Measurements from ENCODE around the gene DIO3.
A peak's percentile ranks its signal among the peaks of the same experiment; 100 is the strongest.

DIO3 gene

GRCh38 chr14:101561145-101561896 lies at the start of gene DIO3:
Gene DIO3, plus strand, starts transcription at chr14:101561495.
- no peak for DNase-seq

GRCh38 chr14:101511620-101512375 lies 49.5 kb upstream of the DIO3 start:
- DNase-seq, result no peak

DNA sequence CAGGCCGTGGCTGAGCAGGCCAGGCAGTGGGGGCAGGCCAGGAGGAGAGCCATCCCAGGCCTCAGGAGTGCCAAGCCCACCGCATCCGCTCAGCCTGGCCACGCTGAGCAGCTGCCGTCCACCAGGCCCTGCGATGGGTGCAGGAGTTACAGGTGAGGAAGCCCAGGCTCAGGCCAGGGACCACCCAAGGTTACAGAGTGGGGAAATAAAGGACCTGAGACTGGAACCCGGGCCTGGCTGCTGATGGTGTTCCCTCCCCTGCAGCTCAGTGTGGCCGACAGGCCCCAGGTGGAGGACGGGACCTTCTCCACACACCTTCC lies 49.0 kb upstream of the DIO3 start:
- DNase-seq, result no peak

- DNase-seq, result no peak
Observed at GRCh38 chr14:101514136-101514535, 47.2 kb upstream of the DIO3 start.

DNA sequence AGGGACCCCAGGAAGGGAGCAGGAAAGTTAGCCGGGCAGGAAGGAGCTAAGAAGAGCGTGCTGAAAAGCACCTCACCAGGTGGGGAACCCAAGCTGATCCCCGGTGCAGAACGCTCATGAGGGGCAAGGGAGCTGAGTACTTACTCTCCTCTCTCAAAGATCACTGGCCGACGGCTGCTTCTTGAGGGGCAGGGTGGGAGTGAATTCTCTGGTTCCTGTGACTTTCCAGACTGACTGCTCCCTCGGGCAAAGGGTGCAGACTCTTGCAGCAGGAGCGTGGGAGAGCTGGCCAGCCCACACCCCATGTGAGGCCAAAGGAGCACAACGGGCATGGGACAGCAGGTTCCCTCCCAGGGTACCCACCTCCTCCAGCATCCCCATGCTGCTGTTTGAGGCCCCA lies 44.9 kb upstream of the DIO3 start:
- no peak for DNase-seq

DNA sequence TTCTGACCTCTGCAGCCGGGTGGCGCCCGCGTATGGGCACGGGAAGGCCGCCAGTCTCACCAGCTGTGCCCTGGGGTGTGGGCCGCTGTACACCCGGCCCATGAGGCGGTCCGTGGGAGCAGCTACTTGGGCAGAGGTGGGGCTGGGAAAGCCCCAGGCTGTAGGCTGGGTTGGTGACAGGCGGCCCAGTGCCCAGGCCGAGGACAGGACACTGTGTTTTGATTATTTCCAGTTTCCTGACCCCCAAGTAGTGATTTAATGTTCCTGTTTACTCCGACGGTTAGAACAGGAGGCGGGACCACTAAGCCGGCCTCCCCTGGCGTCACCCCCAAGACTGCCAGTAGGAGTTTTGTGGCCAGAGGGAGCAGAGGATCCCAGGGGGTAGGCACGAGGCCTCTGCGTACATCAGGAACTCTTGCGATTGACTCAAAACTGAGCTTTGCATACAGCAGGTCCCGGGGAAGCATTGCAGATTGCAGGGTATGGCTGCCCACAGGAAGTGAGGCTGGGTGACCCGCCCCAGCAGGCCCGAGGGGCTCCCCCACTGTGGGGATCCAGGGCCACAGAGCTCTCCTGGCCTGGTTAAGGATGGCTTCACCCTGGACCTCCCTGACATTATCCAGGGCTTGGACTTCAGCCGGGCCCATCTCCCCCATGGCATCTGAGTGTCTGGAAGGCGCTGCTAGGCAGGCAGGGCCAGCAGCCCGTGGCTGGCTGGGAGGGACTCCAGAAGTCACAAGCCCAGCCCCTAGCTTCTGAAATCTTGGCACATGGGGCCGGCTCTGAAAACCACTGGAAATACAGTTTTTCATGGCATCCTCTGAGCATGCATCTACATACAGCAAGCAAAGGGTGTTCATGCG lies 42.5 kb upstream of the DIO3 start:
- DNase-seq, result no peak

DNA sequence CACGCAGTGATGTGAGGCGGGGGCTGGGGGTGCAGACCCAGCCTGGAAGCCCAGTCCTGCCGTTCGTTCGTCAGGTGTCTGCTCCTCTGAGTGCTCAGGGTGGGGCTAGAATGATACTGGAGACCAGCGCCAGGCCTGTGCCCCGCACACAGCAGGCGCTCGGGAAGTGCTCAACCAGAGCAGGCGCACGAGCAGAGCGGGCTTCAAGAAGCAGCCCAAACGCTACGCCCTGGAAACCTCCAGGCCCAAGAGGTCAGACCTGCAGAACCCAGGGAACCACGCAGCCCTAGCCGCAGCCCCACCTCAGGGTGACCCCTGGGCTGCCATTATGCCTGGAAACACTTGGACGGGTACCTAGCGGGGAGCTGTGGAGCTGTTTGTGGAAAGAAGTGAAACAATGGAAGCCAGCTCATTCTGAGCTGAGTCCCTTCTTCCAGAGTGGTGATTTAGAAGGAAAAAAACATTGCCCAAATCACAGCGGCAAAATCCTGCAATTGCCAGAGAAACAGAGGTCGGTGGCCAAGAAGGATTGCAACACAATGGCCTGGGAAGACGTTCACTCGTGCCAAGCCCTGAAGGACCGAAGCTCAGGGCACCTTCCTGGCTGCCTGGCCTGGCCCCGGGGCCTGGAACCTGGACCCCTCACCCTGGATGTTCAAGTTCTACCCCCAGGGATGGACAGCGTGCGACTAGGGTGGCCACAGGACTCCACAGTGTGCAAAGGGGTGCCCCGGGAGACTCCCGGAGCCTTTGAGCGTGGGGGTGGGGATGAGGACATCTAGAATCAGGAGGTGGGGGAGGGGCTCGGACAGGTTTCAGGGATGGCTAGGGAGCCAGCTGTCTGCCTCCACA lies 40.4 kb upstream of the DIO3 start:
- no peak for DNase-seq

DNA sequence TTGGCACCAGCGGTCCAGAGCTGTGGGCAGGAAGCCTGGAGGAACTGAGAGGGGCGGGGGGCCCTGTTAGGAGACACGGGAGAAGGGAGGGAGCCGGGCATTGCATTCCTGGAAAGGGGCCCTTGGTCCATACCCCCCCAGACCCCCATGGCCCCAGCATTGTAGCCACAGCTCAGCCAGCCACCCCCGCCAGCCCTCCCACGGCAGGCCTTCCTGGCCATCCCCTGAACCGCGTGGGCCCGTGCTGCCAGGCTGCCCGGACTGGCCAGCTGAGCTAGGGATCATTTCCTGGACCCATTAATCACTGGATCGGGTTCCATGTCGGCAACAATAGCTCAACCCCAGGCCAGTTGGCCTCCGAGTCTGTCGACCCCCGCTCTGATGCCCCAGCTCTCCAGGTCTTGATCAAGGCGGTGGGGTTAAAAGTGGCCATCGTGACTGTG lies 39.8 kb upstream of the DIO3 start:
- DNase-seq, result no peak

DNA sequence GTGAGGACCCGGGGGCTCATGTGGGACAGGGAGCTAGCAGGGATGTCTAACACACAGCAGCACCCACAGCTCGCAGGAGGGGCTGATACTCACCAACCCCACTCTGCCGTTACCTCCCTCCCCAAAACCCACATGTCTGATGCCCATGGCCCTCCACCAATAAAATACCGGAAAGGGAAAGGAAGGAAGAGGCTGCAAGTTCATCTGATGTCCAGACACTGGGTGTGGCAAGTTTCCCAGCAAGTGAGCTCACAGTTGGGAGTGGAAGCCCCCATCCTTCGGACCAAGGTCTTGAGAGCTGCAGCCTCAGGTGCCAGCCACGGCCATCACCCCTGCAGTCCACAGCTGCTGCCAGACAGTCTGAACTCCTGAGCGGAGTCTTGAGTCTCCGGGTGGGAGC lies 39.3 kb upstream of the DIO3 start:
- DNase-seq, result no peak

DNA sequence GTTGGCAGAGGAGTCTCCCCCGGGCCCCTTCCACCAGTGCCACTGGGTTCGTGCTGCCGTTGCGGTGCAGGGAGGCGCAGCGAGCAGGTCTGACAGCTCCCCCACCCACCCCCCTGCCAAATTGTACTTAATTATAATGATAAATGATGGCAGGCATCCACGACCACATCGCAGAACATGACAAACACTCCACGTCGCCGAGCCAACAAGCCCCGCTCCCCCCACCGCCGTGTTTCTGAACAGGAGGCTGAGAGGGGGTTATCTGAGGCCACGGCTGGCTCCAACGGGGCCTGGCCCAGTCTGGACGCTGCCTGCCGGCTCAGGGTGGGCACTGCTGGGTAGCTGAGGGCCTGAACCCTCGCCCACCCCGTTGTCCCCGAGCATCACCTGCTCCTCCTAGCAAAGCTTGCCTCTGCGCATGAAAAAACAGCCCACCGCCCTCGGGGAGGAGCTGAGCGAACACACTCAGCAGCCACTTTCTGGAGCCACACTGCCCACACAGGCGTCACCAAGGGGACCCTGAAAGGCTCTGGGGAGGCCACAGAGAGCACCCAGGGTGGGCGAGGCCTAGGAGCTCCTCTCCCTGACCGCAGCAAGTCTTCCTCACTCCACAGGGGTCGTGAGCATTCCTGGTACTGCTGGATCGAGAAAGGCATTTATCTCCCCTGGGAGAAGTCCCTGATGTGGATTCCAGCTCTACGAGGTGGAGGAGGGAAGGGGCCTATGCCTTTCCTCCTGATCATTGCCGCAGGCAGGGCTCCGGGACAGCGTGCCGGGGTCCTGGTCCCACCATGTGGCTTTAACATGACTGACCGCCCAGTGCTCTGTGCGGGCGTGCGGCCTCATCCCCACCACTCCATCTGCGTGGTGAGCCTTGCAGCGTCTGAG lies 35.4 kb upstream of the DIO3 start:
- DNase-seq, result no peak

DNA sequence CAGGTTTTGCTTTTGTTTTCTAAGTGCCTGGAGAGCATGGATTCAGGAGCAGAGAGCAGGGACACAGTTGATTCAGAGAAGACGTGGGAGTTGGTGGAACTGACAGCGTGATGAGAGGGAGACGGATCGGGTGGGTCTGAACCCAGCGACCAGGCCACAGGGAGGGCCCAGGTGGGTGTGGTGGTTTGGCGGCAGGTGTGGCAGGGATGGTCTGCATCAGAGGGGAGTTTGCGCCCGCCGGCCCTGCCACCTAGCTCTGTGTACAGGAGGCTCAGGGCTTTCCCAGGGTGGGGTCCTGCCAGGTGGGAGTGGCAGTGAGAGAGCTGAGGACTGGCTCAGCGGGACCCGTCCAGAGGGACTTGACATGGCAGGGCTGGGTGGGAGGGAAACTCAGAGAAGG lies 33.3 kb upstream of the DIO3 start:
- DNase-seq, result no peak

- no peak for DNase-seq
Observed at GRCh38 chr14:101529079-101529478, 32.2 kb upstream of the DIO3 start.

GRCh38 chr14:101534198-101534597 lies 27.1 kb upstream of the DIO3 start:
- DNase-seq, result no peak

GRCh38 chr14:101535232-101535631 lies 26.1 kb upstream of the DIO3 start:
- DNase-seq, result peak; percentile 69

DNA sequence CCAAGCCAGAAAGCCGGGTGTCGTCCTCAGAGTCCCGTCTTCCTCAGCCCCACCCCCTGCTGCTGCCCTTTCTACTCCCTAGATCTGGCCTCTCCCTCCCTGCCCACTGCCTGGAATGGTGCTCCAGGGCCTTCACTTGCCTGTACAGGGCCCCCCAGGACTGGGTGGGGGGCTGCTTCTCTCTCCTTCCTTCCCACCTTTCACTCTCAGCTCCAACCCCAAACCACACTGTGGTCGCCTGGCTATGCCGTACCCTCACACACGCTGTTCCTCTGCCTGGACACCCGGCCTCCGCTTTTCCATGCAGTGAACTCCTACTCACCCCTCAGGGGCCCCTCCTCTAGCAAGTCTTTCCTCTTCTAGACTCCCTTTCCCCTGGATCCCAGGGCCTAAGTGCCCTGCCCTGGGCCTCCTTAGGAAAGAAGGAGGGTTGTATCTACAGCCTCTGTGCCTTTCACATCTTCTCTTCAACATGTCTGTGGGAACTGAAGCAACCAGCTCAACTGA lies 25.5 kb upstream of the DIO3 start:
- DNase-seq, result no peak

GRCh38 chr14:101537286-101537685 lies 24.0 kb upstream of the DIO3 start:
- no peak for DNase-seq

DNA sequence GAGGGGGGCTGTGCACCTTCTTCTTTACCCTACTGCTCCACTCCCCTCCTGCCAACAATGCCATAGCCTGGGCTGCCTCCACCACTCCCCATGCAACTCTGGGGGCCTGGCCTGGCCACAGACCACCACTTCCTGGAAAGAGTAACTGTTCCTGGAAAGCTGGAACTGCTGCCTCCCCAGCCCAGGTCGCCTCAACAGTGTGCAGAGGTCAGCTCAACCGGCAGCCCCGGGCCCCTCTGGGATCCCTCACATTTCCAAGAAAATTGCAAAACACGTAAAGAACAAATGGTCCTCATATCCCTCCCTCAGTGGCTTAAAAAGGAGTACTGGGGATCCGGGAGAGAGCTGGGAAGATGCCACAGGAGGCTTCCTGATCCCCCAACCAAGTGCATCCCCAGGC lies 22.4 kb upstream of the DIO3 start:
- DNase-seq, result peak; percentile 18

GRCh38 chr14:101539880-101540279 lies 21.4 kb upstream of the DIO3 start:
- no peak for DNase-seq

DNA sequence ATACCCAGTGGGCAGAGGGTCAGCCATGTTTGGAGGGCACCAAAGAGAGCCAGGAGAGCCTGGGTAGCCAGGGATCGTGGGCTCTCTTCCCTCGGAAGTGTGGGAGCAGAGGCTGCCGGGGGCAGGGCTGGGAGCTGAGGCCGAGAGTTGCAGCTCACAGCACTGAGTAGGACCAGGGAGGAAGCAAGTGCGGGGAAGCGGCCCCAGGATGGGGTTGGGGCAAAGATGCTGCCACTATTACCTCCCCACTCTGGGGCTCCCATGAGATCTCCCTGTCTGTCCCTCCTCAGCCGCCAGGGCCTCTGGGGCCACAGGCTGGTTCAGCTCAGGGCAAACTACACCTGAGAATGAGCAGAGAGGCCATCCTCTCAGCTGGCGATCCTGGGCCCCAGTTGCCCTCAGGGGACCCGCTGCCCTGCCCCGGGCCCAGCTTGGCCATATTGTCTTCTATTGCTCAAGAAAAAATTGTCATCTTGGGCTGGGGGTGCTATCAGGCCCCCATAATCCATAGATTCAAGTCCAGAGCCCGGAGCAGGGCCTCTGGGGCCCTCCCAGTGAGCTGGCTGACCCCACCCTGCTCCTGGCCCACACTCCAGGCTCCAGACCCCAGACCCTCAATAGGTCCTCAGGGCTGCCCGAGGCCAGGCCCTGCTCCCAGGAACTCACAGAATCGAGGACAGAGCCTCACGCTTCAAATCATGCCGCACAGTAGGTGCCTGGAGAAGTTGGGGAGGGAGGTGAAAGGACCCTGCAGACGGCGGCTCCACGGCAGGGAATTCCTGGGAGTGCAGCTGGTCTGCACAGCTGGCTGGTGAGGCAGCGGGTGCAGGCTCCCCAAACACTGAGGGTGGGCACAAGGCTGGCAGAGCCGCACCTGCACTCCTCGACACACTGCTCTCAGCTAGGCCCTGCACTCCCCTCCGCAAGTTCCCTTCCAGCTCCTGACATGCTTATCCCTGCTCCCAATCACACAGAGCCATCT lies 20.5 kb upstream of the DIO3 start:
- no peak for DNase-seq

DNA sequence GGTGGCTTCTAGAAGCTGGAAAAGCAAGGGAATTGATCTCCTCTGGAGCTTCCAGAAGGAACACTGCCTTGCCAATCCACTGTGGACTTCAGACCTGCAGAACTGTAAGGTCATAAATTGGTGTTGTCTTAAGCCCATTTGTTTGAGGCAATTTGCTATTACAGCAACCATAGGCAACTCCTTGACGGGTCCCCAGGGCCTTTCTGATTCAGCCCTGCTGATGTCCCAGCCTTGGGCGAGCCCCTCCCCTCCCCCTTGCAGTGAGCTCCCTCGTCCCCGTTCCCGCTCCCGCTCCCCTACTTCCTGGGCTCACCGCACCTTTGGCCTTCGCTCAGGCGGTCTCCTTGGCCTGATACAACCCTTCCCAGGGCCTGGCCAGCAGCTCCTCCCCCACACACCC lies 18.9 kb upstream of the DIO3 start:
- no peak for DNase-seq
